GM06990 (cell line): ENCODE results near the gene ZNF750.

Experiments
- DNase-seq: peaks from one replicate; pipeline ENCODE4 v3.0.0-alpha.2; 2011; ENCODE audit not compliant: insufficient read length; ENCODE audit errors: extremely low read depth
- H3K27me3 ChIP-seq: replicated peaks from 2 replicates; pipeline ENCODE4 v1.6.0; 2011; ENCODE audit warnings: low read length; ENCODE audit not compliant: control insufficient read depth, insufficient read depth
- H3K36me3 ChIP-seq: 2 replicates; pipeline ENCODE4 v1.5.1; 2011; ENCODE audit warnings: low read length; ENCODE audit not compliant: control insufficient read depth, insufficient read depth
- H3K4me3 ChIP-seq: replicated peaks from 2 replicates; pipeline ENCODE4 v1.5.1; 2011; ENCODE audit warnings: low read depth, mild to moderate bottlenecking, control low read depth, low read length
- TF ChIP-seq, protein P1 (sequence below): IDR thresholded peaks from 2 replicates; pipeline ENCODE4 v1.5.1; 2011; ENCODE audit warnings: low read length, control low read depth, mild to moderate bottlenecking, inconsistent platforms; ENCODE audit not compliant: insufficient read depth, poor library complexity, severe bottlenecking

Gene ZNF750

DNA sequence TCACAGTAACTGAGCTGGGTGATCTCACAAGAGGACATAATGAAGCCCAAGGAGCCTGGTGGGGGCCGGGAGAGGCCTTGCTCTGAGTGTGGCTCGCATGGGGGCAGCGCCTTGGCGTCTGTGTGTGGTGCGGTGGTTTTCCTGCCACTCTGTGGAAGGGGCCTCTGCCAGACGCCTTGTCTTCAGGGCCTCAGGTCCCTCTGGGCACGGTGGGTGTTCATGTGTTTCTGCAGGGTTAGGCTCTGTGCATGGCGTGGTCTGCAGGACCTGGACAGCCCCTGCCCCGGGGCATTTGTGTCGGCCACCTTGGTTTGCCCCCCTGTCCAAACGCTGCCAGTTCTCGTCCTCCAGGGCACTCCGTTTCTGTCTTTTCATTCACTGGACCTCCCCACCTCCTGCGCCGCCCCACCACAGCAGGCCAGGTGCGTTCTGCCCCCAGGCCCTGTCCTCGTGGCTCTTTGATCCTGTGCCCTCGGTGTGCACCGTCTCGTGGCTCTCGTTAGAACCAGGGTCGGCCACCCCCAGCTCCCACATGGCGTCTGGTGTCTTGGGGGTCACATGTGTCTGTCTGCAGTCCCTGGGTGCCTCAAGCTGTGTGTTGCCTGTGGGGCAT is 43.7 kb upstream of the ZNF750 start:
- Histone ChIP-seq H3K36me3 (peaks cover 5% of the 10 kb centered on the region), H3K27me3 (no peaks in the 10 kb centered on the region), H3K4me3 (no peak overlapping the region)
- DNase-seq, result no peak
- TF ChIP-seq, protein P1, sequence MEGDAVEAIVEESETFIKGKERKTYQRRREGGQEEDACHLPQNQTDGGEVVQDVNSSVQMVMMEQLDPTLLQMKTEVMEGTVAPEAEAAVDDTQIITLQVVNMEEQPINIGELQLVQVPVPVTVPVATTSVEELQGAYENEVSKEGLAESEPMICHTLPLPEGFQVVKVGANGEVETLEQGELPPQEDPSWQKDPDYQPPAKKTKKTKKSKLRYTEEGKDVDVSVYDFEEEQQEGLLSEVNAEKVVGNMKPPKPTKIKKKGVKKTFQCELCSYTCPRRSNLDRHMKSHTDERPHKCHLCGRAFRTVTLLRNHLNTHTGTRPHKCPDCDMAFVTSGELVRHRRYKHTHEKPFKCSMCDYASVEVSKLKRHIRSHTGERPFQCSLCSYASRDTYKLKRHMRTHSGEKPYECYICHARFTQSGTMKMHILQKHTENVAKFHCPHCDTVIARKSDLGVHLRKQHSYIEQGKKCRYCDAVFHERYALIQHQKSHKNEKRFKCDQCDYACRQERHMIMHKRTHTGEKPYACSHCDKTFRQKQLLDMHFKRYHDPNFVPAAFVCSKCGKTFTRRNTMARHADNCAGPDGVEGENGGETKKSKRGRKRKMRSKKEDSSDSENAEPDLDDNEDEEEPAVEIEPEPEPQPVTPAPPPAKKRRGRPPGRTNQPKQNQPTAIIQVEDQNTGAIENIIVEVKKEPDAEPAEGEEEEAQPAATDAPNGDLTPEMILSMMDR, result no peak

DNA sequence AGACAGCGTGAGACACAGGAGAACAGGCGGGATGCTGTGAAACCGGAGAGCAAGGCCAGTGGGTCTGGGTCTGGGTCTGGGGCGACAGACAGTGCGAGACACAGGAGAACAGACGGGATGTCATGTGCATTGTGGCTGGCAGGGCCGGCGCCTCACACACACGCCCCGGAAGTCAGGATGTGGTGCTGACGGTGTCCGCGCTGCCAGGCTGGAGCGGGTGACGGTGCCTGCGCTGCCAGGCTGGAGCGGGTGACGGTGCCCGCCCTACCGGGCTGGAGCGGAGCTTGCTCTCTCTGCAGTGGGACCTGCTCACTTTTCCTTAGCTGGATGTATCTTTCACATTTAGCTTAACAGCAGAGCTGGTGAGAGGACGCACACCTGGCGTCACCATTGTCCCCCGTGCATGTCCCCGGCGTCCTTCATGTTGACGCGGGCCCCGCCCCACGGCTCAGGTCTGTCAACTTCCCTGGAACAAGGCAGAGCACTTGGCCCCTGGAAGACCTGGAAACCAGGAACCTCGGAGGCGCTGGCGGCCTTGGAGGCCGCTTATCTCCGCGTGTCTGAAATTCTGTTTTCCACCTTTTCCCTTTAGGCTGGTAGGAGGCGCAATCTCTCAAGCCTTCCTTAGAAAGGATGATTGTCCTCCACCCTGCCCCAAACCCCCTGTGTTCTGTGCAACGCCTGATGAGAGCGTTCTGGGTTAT is 43.0 kb upstream of the ZNF750 start:
- TF ChIP-seq, protein P1, result no peak
- H3K36me3 ChIP-seq, result peaks cover 5% of the 10 kb centered on the region
- H3K27me3 ChIP-seq, result no peaks in the 10 kb centered on the region
- H3K4me3 ChIP-seq, result no peak overlapping the region
- DNase-seq, result no peak

DNA sequence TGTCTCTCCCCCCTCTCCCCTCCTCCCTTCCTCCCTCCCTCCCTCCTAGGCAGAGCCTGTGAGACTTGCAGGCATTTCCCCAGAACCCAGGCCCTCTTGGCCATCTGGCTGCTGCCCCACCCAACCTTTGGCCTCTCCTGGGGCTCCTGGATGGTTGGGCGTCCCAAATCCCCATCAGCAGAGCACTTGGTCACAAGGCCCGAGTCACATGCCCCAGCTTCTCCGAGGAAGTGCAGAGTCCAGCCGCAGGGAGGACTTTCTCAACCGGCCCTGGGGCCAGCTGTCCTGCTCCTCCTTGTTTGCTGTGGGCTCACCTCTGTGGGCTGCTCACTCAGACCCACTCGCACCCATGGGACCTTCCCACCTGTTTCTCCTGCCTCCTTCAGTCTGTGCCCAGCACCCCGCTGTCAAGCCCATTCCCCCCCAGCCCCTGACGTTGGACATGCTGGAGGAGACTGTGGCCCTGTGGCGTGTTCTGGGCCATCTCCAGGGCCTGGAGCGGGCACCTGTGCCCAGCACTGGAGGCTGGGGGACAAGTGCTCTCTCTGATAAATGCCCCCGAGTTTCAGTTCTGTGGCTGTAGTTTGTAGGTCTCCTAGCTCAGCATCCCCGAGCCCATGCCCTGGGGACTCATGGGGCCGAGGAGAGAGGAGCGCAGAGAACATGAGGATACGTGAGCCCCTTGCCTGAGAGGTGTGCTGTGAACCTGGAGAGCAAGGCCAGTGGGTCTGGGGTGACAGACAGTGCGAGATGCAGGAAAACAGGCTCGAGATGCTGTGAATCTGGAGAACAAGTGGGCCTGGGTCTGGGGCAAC is 42.3 kb upstream of the ZNF750 start:
- no peak for DNase-seq
- H3K36me3 ChIP-seq, result peaks cover 4% of the 10 kb centered on the region
- TF ChIP-seq, protein P1, result no peak
- H3K4me3 ChIP-seq, result no peak overlapping the region
- H3K27me3 ChIP-seq, result no peaks in the 10 kb centered on the region

DNA sequence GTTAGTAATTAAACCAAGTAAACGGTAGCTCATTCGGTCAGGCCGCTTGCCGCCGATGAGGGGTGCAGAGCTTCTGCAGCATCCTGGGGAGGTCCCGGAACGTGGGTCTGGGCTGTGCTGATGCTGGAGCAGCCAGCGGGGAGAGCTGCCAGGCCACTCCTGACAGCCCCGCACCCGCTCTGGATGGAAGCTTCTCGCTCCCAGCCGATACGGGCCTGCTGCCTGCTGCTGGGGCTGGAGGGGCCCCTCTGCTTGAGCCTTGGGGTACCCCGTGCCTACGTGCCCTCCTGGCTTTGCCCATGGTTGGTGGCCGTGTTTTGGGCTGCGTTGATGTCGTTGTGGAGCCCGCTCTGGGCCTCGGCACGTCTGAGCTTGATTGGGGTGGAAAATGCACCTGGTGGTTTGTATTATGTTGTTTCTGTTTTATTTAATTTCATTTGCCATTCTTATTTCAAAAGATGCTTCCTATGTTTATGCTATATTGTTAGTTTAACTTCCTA is 41.6 kb upstream of the ZNF750 start:
- Histone ChIP-seq H3K4me3 (no peak overlapping the region), H3K27me3 (no peaks in the 10 kb centered on the region), H3K36me3 (peaks cover 4% of the 10 kb centered on the region)
- no peak for DNase-seq
- TF ChIP-seq, protein P1, result no peak

DNA sequence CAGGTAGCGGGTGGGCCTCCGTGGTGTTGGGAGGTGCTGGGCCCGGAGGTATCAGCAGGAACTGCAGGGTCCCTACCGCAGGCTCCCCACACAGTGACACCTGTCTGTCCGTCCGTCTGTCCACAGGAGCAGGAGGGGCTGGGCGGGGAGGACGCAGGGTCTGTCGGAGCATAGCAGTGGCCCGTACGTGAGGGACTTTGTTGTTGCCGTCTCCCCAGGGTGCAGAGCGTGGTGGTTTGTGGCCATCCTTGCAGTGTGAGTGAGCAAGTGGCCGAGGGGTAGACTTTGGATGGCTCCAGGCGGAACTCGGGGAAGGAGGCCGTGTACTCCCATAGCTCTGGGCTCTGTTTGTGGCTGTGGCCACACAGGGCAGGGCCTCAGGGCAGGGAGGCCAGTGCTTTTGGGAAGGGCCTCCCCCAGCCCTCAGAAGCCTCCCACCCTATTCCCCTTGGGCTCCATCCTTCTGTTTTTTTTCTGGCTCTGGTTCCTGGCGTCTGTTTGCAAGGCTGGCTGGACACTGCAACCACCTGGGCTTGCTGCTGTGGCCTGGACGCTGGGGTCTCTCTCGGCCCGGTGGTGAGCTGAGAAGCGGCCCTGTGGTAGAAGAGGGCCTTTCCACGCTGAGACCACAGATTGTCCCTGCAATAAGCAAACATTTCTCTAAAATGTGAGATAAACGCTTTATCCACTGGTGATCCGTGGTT is 41.0 kb upstream of the ZNF750 start:
- DNase-seq, result no peak
- Histone ChIP-seq H3K36me3 (peaks cover 4% of the 10 kb centered on the region), H3K4me3 (no peak overlapping the region), H3K27me3 (no peaks in the 10 kb centered on the region)
- TF ChIP-seq, protein P1, result no peak
